Lower leg skin (tissue), 3 donors: ENCODE data around the gene LEKR1.

Experiments used
- CTCF ChIP-seq, 3 donors: fragments of 450-650 bp; IDR thresholded peaks; one replicate each; pipeline ENCODE4 v1.5.1; 2016; ENCODE audit warnings: antibody characterized with exemption in 3 of 3, mild to moderate bottlenecking in 3 of 3, moderate library complexity in 2 of 3
- POLR2A ChIP-seq, 2 donors: fragments of 450-650 bp; IDR thresholded peaks; one replicate each; pipeline ENCODE4 v1.6.1; 2016 to 2017; ENCODE audit warnings: antibody characterized with exemption in 2 of 2, mild to moderate bottlenecking in 1 of 2, moderate library complexity in 1 of 2

GRCh38 chr3:157026091-157026490 lies 199.9 kb downstream of the LEKR1 start:
- TF ChIP-seq CTCF (IDR thresholded peaks at IDR 0.05) = no peak
- TF ChIP-seq POLR2A (IDR thresholded peaks at IDR 0.05) = no peak
